ENCODE measurements around the gene GJB2. TPM values are rescaled to one million over a fixed set of nuclear protein-coding genes. Genes with fewer than 3 reads are reported as not detected.

Gene GJB2
- total and polyA plus RNA-seq, 9 donors = 0.13 to 2.5 (median 0.52) TPM; not detected in 3

- no peak for TF ChIP-seq CTCF (IDR thresholded peaks at IDR 0.05)
These were observed 48.4 kb downstream of the GJB2 start for GRCh38 chr13:20144141-20144850.

GRCh38 chr13:20142927-20143480, 49.7 kb downstream of the GJB2 start:
- H3K36me3 ChIP-seq = no peaks in the 10 kb centered on the region

More at GRCh38 chr13:20144141-20144850, 48.4 kb downstream of the GJB2 start:
- Histone ChIP-seq H3K4me1 (ENCODE audit: insufficient read depth) (no peaks in the 10 kb centered on the region), H3K4me3 (no peak overlapping the region), H3K36me3 (no peaks in the 10 kb centered on the region), H3K27me3 (no peaks in the 10 kb centered on the region), H3K9me3 (no peaks in the 10 kb centered on the region), H3K27ac (no peak overlapping the region)
- no peak for DNase-seq
- WGBS, 3 donors = 78 to 80% (median 80%) methylated on average over 12 of the region's 12 CpGs
- intact Hi-C loops (cut with DNase I) = no loop called here

GRCh38 chr13:20142023-20142926, 50.5 kb downstream of the GJB2 start:
- WGBS, 3 donors = 19 to 52% (median 50%) methylated on average over 43 to 84 of the region's 84 CpGs

More at GRCh38 chr13:20142927-20143480, 49.7 kb downstream of the GJB2 start:
- no peak for DNase-seq
- no peaks in the 10 kb centered on the region for H3K27me3 ChIP-seq
- intact Hi-C loops (cut with DNase I) = no loop called here
- no peak overlapping the region for H3K27ac ChIP-seq
- WGBS, 3 donors = 79 to 94% (median 92%) methylated on average over 30 of the region's 30 CpGs
- H3K9me3 ChIP-seq = no peaks in the 10 kb centered on the region
- H3K4me1 ChIP-seq (ENCODE audit: insufficient read depth) = no peaks in the 10 kb centered on the region
- H3K4me3 ChIP-seq = no peak overlapping the region
- no peak for TF ChIP-seq EP300 (IDR thresholded peaks at IDR 0.05)

GRCh38 chr13:20141238-20142022, 51.3 kb downstream of the GJB2 start:
- no peak overlapping the region for H3K4me3 ChIP-seq

More at GRCh38 chr13:20142023-20142926, 50.5 kb downstream of the GJB2 start:
- no peaks in the 10 kb centered on the region for H3K4me1 ChIP-seq (ENCODE audit: insufficient read depth)
- H3K36me3 ChIP-seq = no peaks in the 10 kb centered on the region
- no peak overlapping the region for H3K27ac ChIP-seq
- H3K9me3 ChIP-seq = no peaks in the 10 kb centered on the region
- no peaks in the 10 kb centered on the region for H3K27me3 ChIP-seq
- intact Hi-C loops (cut with DNase I) = no loop called here
- no peak for TF ChIP-seq POLR2A (IDR thresholded peaks at IDR 0.05)
- no peak for TF ChIP-seq EP300 (IDR thresholded peaks at IDR 0.05)
- TF ChIP-seq CTCF (IDR thresholded peaks at IDR 0.05) = no peak
- no peak for DNase-seq
- no peak overlapping the region for H3K4me3 ChIP-seq

More at GRCh38 chr13:20141238-20142022, 51.3 kb downstream of the GJB2 start:
- intact Hi-C loops (cut with DNase I) = no loop called here
- no peak for TF ChIP-seq EP300 (IDR thresholded peaks at IDR 0.05)
- no peak for TF ChIP-seq POLR2A (IDR thresholded peaks at IDR 0.05)
- no peak for TF ChIP-seq CTCF (IDR thresholded peaks at IDR 0.05)
- 51 to 59% (median 58%) methylated on average over 14 of the region's 14 CpGs for WGBS, 3 donors
- no peak for DNase-seq
- Histone ChIP-seq H3K27me3 (no peaks in the 10 kb centered on the region), H3K9me3 (no peaks in the 10 kb centered on the region), H3K36me3 (no peaks in the 10 kb centered on the region), H3K27ac (no peak overlapping the region), H3K4me1 (ENCODE audit: insufficient read depth) (no peaks in the 10 kb centered on the region)

All from ovary (tissue), 9 donors.